ENCODE measurements around the gene AOC1.

Gene AOC1

GRCh38 chr7:150876817-150877526 is 24.7 kb downstream of the AOC1 start:
- no peak overlapping the region for H3K4me3 ChIP-seq (replicated peaks; ENCODE audit: low read depth, low read length)
- peak; percentile 41 for TF ChIP-seq CTCF (IDR thresholded peaks at IDR 0.05; ENCODE audit: low read depth, low read length, missing control alignments)
- peak; percentile 61 for DNase-seq (ENCODE audit: extremely low read depth, low read depth)

GRCh38 chr7:150877536-150877935 is 25.2 kb downstream of the AOC1 start:
- TF ChIP-seq CTCF (IDR thresholded peaks at IDR 0.05; ENCODE audit: low read depth, low read length, missing control alignments), result no peak
- H3K4me3 ChIP-seq (replicated peaks; ENCODE audit: low read depth, low read length), result no peak overlapping the region
- no peak for DNase-seq (ENCODE audit: extremely low read depth, low read depth)

- no peak for TF ChIP-seq CTCF (IDR thresholded peaks at IDR 0.05; ENCODE audit: low read depth, low read length, missing control alignments)
- peak; percentile 7 for DNase-seq (ENCODE audit: extremely low read depth, low read depth)
- H3K4me3 ChIP-seq (replicated peaks; ENCODE audit: low read depth, low read length), result no peak overlapping the region
Measured at GRCh38 chr7:150879345-150879744, 27.0 kb downstream of the AOC1 start.

GRCh38 chr7:150881189-150881588 is 28.9 kb downstream of the AOC1 start:
- H3K4me3 ChIP-seq (replicated peaks; ENCODE audit: low read depth, low read length), result no peak overlapping the region
- DNase-seq (ENCODE audit: extremely low read depth, low read depth), result no peak
- no peak for TF ChIP-seq CTCF (IDR thresholded peaks at IDR 0.05; ENCODE audit: low read depth, low read length, missing control alignments)

- DNase-seq (ENCODE audit: extremely low read depth, low read depth), result no peak
- no peak for TF ChIP-seq CTCF (IDR thresholded peaks at IDR 0.05; ENCODE audit: low read depth, low read length, missing control alignments)
- no peak overlapping the region for H3K4me3 ChIP-seq (replicated peaks; ENCODE audit: low read depth, low read length)
Measured at GRCh38 chr7:150890853-150891584, 38.7 kb downstream of the AOC1 start.

- no peak for DNase-seq (ENCODE audit: extremely low read depth, low read depth)
- no peak for TF ChIP-seq CTCF (IDR thresholded peaks at IDR 0.05; ENCODE audit: low read depth, low read length, missing control alignments)
- H3K4me3 ChIP-seq (replicated peaks; ENCODE audit: low read depth, low read length), result no peak overlapping the region
Measured at GRCh38 chr7:150891740-150892139, 39.4 kb downstream of the AOC1 start.

Measured in HFF-Myc (cell line).